Breast epithelium (tissue), 4 donors: ENCODE measurements around the gene TMEM229A. TPM values are rescaled to one million over a fixed set of nuclear protein-coding genes. Genes with fewer than 3 reads are reported as not detected.
"Not testable (repeated sequence)": the region's sequence is repeated elsewhere in the genome, so short reads cannot be mapped to it uniquely, and the experiment has no call there.

ENCODE experiments used
- DNase-seq, 2 donors: peaks; one replicate each; pipeline ENCODE4 v3.0.0-alpha.2; 2019; ENCODE audit warnings: low spot score in 2 of 2
- H3K27ac ChIP-seq, 2 donors: fragments of 200-600 bp; sonication (generic) in 1 of 2; one replicate each; pipeline ENCODE4 v1.5.1; 2016 to 2019; ENCODE audit warnings: mild to moderate bottlenecking in 1 of 2
- H3K27me3 ChIP-seq, 2 donors: fragments of 200-600 bp; sonication (generic) in 1 of 2; one replicate each; pipeline versions ENCODE4 v1.5.1 to v1.6.0; 2017 to 2019; ENCODE audit warnings: control low read depth in 1 of 2, mild to moderate bottlenecking in 1 of 2
- H3K36me3 ChIP-seq: fragments of 200-600 bp; one replicate; pipeline ENCODE4 v1.5.1; 2019
- H3K4me1 ChIP-seq, 2 donors: fragments of 200-600 bp; sonication (generic); one replicate each; pipeline ENCODE4 v1.5.1; 2016 to 2019; ENCODE audit warnings: control low read depth in 1 of 2
- H3K4me3 ChIP-seq, 3 donors: fragments of 200-600 bp; sonication (generic); 1 replicate in 2 of 3; 2 replicates in 1 of 3; pipeline ENCODE4 v1.5.1; 2016 to 2019; ENCODE audit warnings: mild to moderate bottlenecking in 3 of 3, moderate library complexity in 2 of 3
- H3K9me3 ChIP-seq, 2 donors: fragments of 200-600 bp; sonication (generic) in 1 of 2; one replicate each; pipeline ENCODE4 v1.5.1; 2016 to 2019; ENCODE audit warnings: control low read depth in 1 of 2
- CTCF ChIP-seq, 3 donors: fragments of 450-650 bp; IDR thresholded peaks; one replicate each; pipeline ENCODE4 v1.5.1; 2016 to 2017; ENCODE audit warnings: antibody characterized with exemption in 3 of 3, mild to moderate bottlenecking in 3 of 3, moderate library complexity in 3 of 3
- POLR2A ChIP-seq: fragments of 450-650 bp; IDR thresholded peaks from one replicate; pipeline ENCODE4 v1.6.1; 2016; ENCODE audit warnings: antibody characterized with exemption, mild to moderate bottlenecking, moderate library complexity
- POLR2AphosphoS5 ChIP-seq, 3 donors: sonication (generic); formaldehyde crosslinking; IDR thresholded peaks; one replicate each; pipeline ENCODE4 v1.6.1; 2017; ENCODE audit warnings: antibody characterized with exemption in 3 of 3
- intact Hi-C: fragments of 100-400 bp; cut with DNase I; formaldehyde crosslinking; loops from one replicate; pipeline ENCODE4 v1.15.1; 2023; ENCODE audit warnings: low total_unique reads
- total RNA-seq, 3 donors: library from RNA; depleted of rRNA; stranded (reverse); fragments of >200 nt; gene quantifications; one replicate each; pipeline ENCODE4 v1.1.0, GENCODE V29; 2016

TMEM229A gene
- not detected for total RNA-seq

DNA sequence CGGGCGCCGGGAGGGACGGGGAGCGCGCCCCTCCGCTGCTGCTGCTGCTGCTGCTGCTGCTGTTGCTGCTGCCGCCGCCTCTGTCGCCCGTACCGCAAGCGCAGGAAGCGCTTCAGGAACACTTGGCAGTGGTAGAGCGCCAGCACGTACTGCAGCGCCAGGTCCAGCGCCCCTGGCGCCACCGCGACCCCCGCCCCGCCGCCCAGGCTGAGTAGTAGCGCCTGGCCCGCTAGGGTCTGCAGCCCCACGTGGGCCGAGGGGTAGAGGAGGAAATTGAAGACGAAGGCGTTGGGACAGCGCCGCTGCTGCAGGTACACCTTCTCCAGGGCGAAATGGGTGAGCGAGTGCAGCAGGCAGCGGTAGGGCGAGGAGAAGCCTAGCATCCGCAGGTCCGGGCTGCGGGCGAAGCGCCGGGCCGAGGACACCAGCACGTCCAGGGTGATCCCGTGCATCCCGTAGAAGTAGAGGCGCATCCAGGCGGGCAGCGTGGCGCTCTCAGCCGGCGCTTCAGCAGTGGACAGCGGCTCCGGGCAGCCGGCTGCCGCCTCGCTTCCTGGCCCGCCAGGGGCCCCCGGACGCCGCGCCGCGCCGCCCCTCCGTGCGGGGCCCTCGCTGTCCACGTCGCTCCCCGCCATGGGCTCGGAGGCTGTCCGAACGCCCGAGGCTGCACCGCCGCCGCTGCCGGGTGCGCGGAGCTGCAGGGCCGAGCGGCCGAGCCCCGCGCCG, at the start of gene TMEM229A:
Gene TMEM229A, minus strand, starts transcription at position 699 of the 726 bp plus-strand sequence. Its CDS starts 64 bp downstream, at position 635.
- peak within 1 kb of the TSS; percentile 27 to 65 (median 42) for H3K4me3 ChIP-seq
- H3K36me3 ChIP-seq = no peaks in the 10 kb centered on the region
- H3K27ac ChIP-seq = no peak within 1 kb of the TSS
- H3K9me3 ChIP-seq = no peaks in the 10 kb centered on the region
- peaks cover 0 to 6% of the 10 kb centered on the region in 2 donors for H3K4me1 ChIP-seq
- intact Hi-C loops = no loop called here
- H3K27me3 ChIP-seq = peaks cover 3 to 41% of the 10 kb centered on the region in 2 donors
- TF ChIP-seq CTCF (IDR thresholded peaks at IDR 0.05) (no peak), POLR2A (no peak), POLR2AphosphoS5 (IDR thresholded peaks at IDR 0.05) (no peak)
- peak in 1 of 2 donors; percentile 53 for DNase-seq

- H3K4me3 ChIP-seq, H3K36me3 ChIP-seq, H3K27ac ChIP-seq, H3K4me1 ChIP-seq, DNase-seq, H3K27me3 ChIP-seq, intact Hi-C loops, H3K9me3 ChIP-seq: not testable (repeated sequence)
Measured at GRCh38 chr7:124082234-124082633, 49.4 kb upstream of the TMEM229A start.

GRCh38 chr7:124077546-124077945, 44.7 kb upstream of the TMEM229A start:
- no peaks in the 10 kb centered on the region for H3K27me3 ChIP-seq
- H3K4me1 ChIP-seq = no peaks in the 10 kb centered on the region
- H3K36me3 ChIP-seq = no peaks in the 10 kb centered on the region
- DNase-seq = no peak
- H3K4me3 ChIP-seq = no peak overlapping the region
- TF ChIP-seq POLR2A (no peak), POLR2AphosphoS5 (IDR thresholded peaks at IDR 0.05) (no peak), CTCF (IDR thresholded peaks at IDR 0.05) (no peak)
- H3K27ac ChIP-seq = no peak overlapping the region
- no peaks in the 10 kb centered on the region for H3K9me3 ChIP-seq
- intact Hi-C loops = no loop called here

DNA sequence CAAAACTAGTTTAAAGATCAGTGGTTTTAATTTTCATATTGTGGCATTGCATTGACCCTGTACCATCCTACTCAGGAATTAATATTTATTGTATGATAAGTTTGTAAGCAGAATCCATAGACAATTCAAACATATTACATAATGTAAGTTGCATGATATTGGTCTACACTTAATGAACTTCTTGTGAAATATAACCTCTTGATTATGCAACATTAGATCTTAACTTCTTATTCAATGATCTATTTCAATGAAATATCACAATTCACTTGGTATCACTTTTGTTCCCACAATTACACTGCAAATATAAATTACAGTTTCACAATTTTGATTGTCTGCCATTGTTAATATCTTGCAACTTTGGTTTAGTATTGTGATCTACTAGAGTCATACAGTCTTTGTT, 44.0 kb upstream of the TMEM229A start:
- intact Hi-C loops = no loop called here
- Histone ChIP-seq H3K4me3 (no peak overlapping the region), H3K27me3 (no peaks in the 10 kb centered on the region)

GRCh38 chr7:124074007-124074406, 41.1 kb upstream of the TMEM229A start:
- intact Hi-C loops = no loop called here
- Histone ChIP-seq H3K27me3 (no peaks in the 10 kb centered on the region), H3K9me3 (no peaks in the 10 kb centered on the region), H3K27ac (no peak overlapping the region), H3K4me1 (no peaks in the 10 kb centered on the region), H3K4me3 (no peak overlapping the region), H3K36me3 (no peaks in the 10 kb centered on the region)
- TF ChIP-seq POLR2AphosphoS5 (IDR thresholded peaks at IDR 0.05) = no peak
- TF ChIP-seq POLR2A = no peak
- TF ChIP-seq CTCF (IDR thresholded peaks at IDR 0.05) = no peak
- DNase-seq = no peak

More for the DNA sequence above, 44.0 kb upstream of the TMEM229A start:
- Histone ChIP-seq H3K36me3 (no peaks in the 10 kb centered on the region), H3K4me1 (no peaks in the 10 kb centered on the region), H3K27ac (no peak overlapping the region), H3K9me3 (no peaks in the 10 kb centered on the region)
- TF ChIP-seq POLR2A = no peak
- no peak for TF ChIP-seq POLR2AphosphoS5 (IDR thresholded peaks at IDR 0.05)
- TF ChIP-seq CTCF (IDR thresholded peaks at IDR 0.05) = no peak
- DNase-seq = no peak
